ENCODE data around the gene RBMS3. TPM values are rescaled to one million over a fixed set of nuclear protein-coding genes. Genes with fewer than 3 reads are reported as not detected.

Gene RBMS3
- total RNA-seq, 2 experiments from 2014 or later, result 0.25 to 0.27 TPM

- POLR2A ChIA-PET, result no interaction called here
- no peak for DNase-seq
- no peaks in the 10 kb centered on the region for H3K4me1 Mint-ChIP-seq
- H3K4me3 Mint-ChIP-seq, result no peak overlapping the region
- CTCF ChIA-PET, result no interaction called here
- no peaks in the 10 kb centered on the region for H3K27me3 Mint-ChIP-seq
- no peaks in the 10 kb centered on the region for H3K36me3 Mint-ChIP-seq (ENCODE audit: low read depth)
- no peaks in the 10 kb centered on the region for H3K9me3 Mint-ChIP-seq
- no peak overlapping the region for H3K27ac Mint-ChIP-seq
Measured at GRCh38 chr3:29398787-29399186, 117.9 kb downstream of the RBMS3 start.

GRCh38 chr3:29406291-29406832 is 125.5 kb downstream of the RBMS3 start:
- H3K4me3 Mint-ChIP-seq, result no peak overlapping the region
- no peak overlapping the region for H3K27ac Mint-ChIP-seq
- H3K36me3 Mint-ChIP-seq (ENCODE audit: low read depth), result no peaks in the 10 kb centered on the region
- H3K4me1 Mint-ChIP-seq, result no peaks in the 10 kb centered on the region
- H3K27me3 Mint-ChIP-seq, result no peaks in the 10 kb centered on the region
- ChIA-PET POLR2A (no interaction called here), CTCF (no interaction called here)
- DNase-seq, result no peak
- no peaks in the 10 kb centered on the region for H3K9me3 Mint-ChIP-seq

GRCh38 chr3:29408676-29409075 is 127.8 kb downstream of the RBMS3 start:
- no peak overlapping the region for H3K4me3 Mint-ChIP-seq
- H3K27me3 Mint-ChIP-seq, result no peaks in the 10 kb centered on the region
- no peaks in the 10 kb centered on the region for H3K4me1 Mint-ChIP-seq
- no peak for DNase-seq
- CTCF ChIA-PET, result no interaction called here
- no peak overlapping the region for H3K27ac Mint-ChIP-seq
- POLR2A ChIA-PET, result no interaction called here
- no peaks in the 10 kb centered on the region for H3K36me3 Mint-ChIP-seq (ENCODE audit: low read depth)
- H3K9me3 Mint-ChIP-seq, result no peaks in the 10 kb centered on the region

- no peaks in the 10 kb centered on the region for H3K4me1 Mint-ChIP-seq
- H3K36me3 Mint-ChIP-seq (ENCODE audit: low read depth), result no peaks in the 10 kb centered on the region
- H3K9me3 Mint-ChIP-seq, result no peaks in the 10 kb centered on the region
- no peaks in the 10 kb centered on the region for H3K27me3 Mint-ChIP-seq
- ChIA-PET POLR2A (no interaction called here), CTCF (interaction anchor here (0.6 kb wide), 1 partner anchor 13 kb away, joined by 3 read pairs; no protein-coding TSS in a partner anchor)
- H3K4me3 Mint-ChIP-seq, result no peak overlapping the region
- no peak for DNase-seq
- H3K27ac Mint-ChIP-seq, result no peak overlapping the region
Measured at GRCh38 chr3:29409409-29409808, 128.5 kb downstream of the RBMS3 start.

- CTCF ChIA-PET, result no interaction called here
- no peak overlapping the region for H3K27ac Mint-ChIP-seq
- POLR2A ChIA-PET, result no interaction called here
- no peaks in the 10 kb centered on the region for H3K4me1 Mint-ChIP-seq
- no peak overlapping the region for H3K4me3 Mint-ChIP-seq
- DNase-seq, result no peak
- no peaks in the 10 kb centered on the region for H3K9me3 Mint-ChIP-seq
- no peaks in the 10 kb centered on the region for H3K36me3 Mint-ChIP-seq (ENCODE audit: low read depth)
- no peaks in the 10 kb centered on the region for H3K27me3 Mint-ChIP-seq
Measured at GRCh38 chr3:29410220-29410619, 129.3 kb downstream of the RBMS3 start.

- ChIA-PET CTCF (no interaction called here), POLR2A (no interaction called here)
- no peaks in the 10 kb centered on the region for H3K27me3 Mint-ChIP-seq
- no peak overlapping the region for H3K4me3 Mint-ChIP-seq
- no peak for DNase-seq
- no peaks in the 10 kb centered on the region for H3K36me3 Mint-ChIP-seq (ENCODE audit: low read depth)
- no peaks in the 10 kb centered on the region for H3K9me3 Mint-ChIP-seq
- H3K27ac Mint-ChIP-seq, result no peak overlapping the region
- no peaks in the 10 kb centered on the region for H3K4me1 Mint-ChIP-seq
Measured at GRCh38 chr3:29410660-29411405, 130.0 kb downstream of the RBMS3 start.

- Mint-ChIP-seq H3K4me3 (no peak overlapping the region), H3K4me1 (no peaks in the 10 kb centered on the region), H3K9me3 (no peaks in the 10 kb centered on the region), H3K27me3 (no peaks in the 10 kb centered on the region), H3K36me3 (ENCODE audit: low read depth) (no peaks in the 10 kb centered on the region), H3K27ac (no peak overlapping the region)
- ChIA-PET CTCF (no interaction called here), POLR2A (no interaction called here)
- DNase-seq, result no peak
Measured at GRCh38 chr3:29412110-29412509, 131.2 kb downstream of the RBMS3 start.

- Mint-ChIP-seq H3K4me1 (no peaks in the 10 kb centered on the region), H3K27ac (no peak overlapping the region), H3K9me3 (no peaks in the 10 kb centered on the region), H3K27me3 (no peaks in the 10 kb centered on the region), H3K36me3 (ENCODE audit: low read depth) (no peaks in the 10 kb centered on the region), H3K4me3 (no peak overlapping the region)
- ChIA-PET CTCF (no interaction called here), POLR2A (no interaction called here)
- DNase-seq, result no peak
Measured at GRCh38 chr3:29414468-29415224, 133.8 kb downstream of the RBMS3 start.

GRCh38 chr3:29415482-29416223 is 134.8 kb downstream of the RBMS3 start:
- no peaks in the 10 kb centered on the region for H3K27me3 Mint-ChIP-seq
- H3K4me1 Mint-ChIP-seq, result no peaks in the 10 kb centered on the region
- no peaks in the 10 kb centered on the region for H3K36me3 Mint-ChIP-seq (ENCODE audit: low read depth)
- POLR2A ChIA-PET, result no interaction called here
- H3K4me3 Mint-ChIP-seq, result no peak overlapping the region
- DNase-seq, result no peak
- H3K27ac Mint-ChIP-seq, result no peak overlapping the region
- no peaks in the 10 kb centered on the region for H3K9me3 Mint-ChIP-seq
- CTCF ChIA-PET, result interaction anchor here (1.1 kb wide), 1 partner anchor 13 kb away, joined by 3 read pairs; no protein-coding TSS in a partner anchor

GRCh38 chr3:29416514-29416913 is 135.6 kb downstream of the RBMS3 start:
- DNase-seq, result no peak
- POLR2A ChIA-PET, result no interaction called here
- H3K4me1 Mint-ChIP-seq, result no peaks in the 10 kb centered on the region
- no peaks in the 10 kb centered on the region for H3K27me3 Mint-ChIP-seq
- H3K4me3 Mint-ChIP-seq, result no peak overlapping the region
- H3K9me3 Mint-ChIP-seq, result no peaks in the 10 kb centered on the region
- no peaks in the 10 kb centered on the region for H3K36me3 Mint-ChIP-seq (ENCODE audit: low read depth)
- CTCF ChIA-PET, result interaction anchor here (1.1 kb wide), 1 partner anchor 14 kb away, joined by 3 read pairs; no protein-coding TSS in a partner anchor
- H3K27ac Mint-ChIP-seq, result no peak overlapping the region

GRCh38 chr3:29420106-29420505 is 139.2 kb downstream of the RBMS3 start:
- Mint-ChIP-seq H3K27me3 (no peaks in the 10 kb centered on the region), H3K9me3 (no peaks in the 10 kb centered on the region), H3K4me3 (no peak overlapping the region), H3K4me1 (no peaks in the 10 kb centered on the region), H3K27ac (no peak overlapping the region), H3K36me3 (ENCODE audit: low read depth) (no peaks in the 10 kb centered on the region)
- no peak for DNase-seq
- POLR2A ChIA-PET, result no interaction called here
- CTCF ChIA-PET, result interaction anchor here (0.6 to 1.0 kb wide), 2 partner anchors 51 to 171 kb away, joined by 3 read pairs; no protein-coding TSS in a partner anchor

GRCh38 chr3:29426302-29427226 is 145.7 kb downstream of the RBMS3 start:
- ChIA-PET CTCF (interaction anchor here (0.5 kb wide), 1 partner anchor 318 kb away, joined by 5 read pairs; no protein-coding TSS in a partner anchor), POLR2A (no interaction called here)
- Mint-ChIP-seq H3K4me1 (no peaks in the 10 kb centered on the region), H3K4me3 (no peak overlapping the region), H3K27me3 (no peaks in the 10 kb centered on the region), H3K36me3 (ENCODE audit: low read depth) (no peaks in the 10 kb centered on the region), H3K27ac (no peak overlapping the region), H3K9me3 (no peaks in the 10 kb centered on the region)
- DNase-seq, result no peak
